ENCODE results near the gene IL6. TPM values are rescaled to one million over a fixed set of nuclear protein-coding genes. Genes with fewer than 3 reads are reported as not detected.
"Not testable (repeated sequence)": the region's sequence is repeated elsewhere in the genome, so short reads cannot be mapped to it uniquely, and the experiment has no call there.

IL6 gene
- 1 to 10 TPM; 3.8 to 4.0 TPM for total RNA-seq

DNA sequence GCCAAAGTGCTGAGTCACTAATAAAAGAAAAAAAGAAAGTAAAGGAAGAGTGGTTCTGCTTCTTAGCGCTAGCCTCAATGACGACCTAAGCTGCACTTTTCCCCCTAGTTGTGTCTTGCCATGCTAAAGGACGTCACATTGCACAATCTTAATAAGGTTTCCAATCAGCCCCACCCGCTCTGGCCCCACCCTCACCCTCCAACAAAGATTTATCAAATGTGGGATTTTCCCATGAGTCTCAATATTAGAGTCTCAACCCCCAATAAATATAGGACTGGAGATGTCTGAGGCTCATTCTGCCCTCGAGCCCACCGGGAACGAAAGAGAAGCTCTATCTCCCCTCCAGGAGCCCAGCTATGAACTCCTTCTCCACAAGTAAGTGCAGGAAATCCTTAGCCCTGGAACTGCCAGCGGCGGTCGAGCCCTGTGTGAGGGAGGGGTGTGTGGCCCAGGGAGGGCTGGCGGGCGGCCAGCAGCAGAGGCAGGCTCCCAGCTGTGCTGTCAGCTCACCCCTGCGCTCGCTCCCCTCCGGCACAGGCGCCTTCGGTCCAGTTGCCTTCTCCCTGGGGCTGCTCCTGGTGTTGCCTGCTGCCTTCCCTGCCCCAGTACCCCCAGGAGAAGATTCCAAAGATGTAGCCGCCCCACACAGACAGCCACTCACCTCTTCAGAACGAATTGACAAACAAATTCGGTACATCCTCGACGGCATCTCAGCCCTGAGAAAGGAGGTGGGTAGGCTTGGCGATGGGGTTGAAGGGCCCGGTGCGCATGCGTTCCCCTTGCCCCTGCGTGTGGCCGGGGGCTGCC, at the start of gene IL6:
Gene IL6, plus strand, starts transcription at position 294 of the 807 bp plus-strand sequence. Its CDS starts 63 bp downstream, at position 357.
- Mint-ChIP-seq H3K27ac (peak within 1 kb of the TSS; percentile 89), H3K4me3 (peak within 1 kb of the TSS; percentile 70), H3K36me3 (ENCODE audit: low read depth) (no peaks in the 10 kb centered on the region), H3K4me1 (ENCODE audit: low read depth) (peaks cover 30% of the 10 kb centered on the region), H3K9me3 (no peaks in the 10 kb centered on the region), H3K27me3 (ENCODE audit: low read depth) (peaks cover 24% of the 10 kb centered on the region)
- intact Hi-C loops (cut with micrococcal nuclease): loop anchor here (1.0 to 2.0 kb wide), 9 partner anchors 29 to 328 kb away; partner anchors contain the start of gene TOMM7
- peak; percentile 47 for DNase-seq
- CTCF ChIA-PET: interaction anchor here (0.6 to 9.7 kb wide), 33 partner anchors 8 to 380 kb away, joined by 3 to 331 read pairs (median 4); no protein-coding TSS in a partner anchor

DNA sequence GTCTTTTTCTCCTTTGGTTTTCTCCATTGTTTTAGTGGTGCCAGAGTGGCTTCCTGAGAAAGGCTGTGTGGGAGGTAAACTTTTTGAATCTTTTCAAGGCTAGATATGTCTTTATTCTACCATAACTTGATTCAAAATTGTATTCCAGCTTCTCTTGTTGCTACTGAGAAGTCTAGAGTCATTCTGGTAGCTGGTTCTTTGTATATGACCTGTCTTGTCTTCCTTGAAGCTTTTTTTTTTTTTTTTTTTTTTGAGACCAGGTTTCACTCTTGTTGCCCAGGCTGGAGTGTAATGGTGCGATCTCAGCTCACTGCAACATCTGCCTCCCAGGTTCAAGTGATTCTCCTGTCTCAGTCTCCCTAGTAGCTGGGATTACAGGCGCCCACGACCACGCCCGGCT, 49.7 kb upstream of the IL6 start:
- CTCF ChIA-PET: interaction anchor here (1.7 kb wide), 1 partner anchor 19 kb away, joined by 5 read pairs; no protein-coding TSS in a partner anchor
- intact Hi-C loops (cut with micrococcal nuclease): loop anchor here (1.0 to 5.0 kb wide), 4 partner anchors 37 to 1324 kb away; partner anchors contain the start of gene HYCC1
- not testable (repeated sequence) for H3K9me3 Mint-ChIP-seq; DNase-seq; H3K4me3 Mint-ChIP-seq; H3K27me3 Mint-ChIP-seq (ENCODE audit: low read depth); H3K36me3 Mint-ChIP-seq (ENCODE audit: low read depth)
- H3K4me1 Mint-ChIP-seq (ENCODE audit: low read depth): peaks cover 82% of the 10 kb centered on the region
- peak overlapping the region; percentile 71 for H3K27ac Mint-ChIP-seq

DNA sequence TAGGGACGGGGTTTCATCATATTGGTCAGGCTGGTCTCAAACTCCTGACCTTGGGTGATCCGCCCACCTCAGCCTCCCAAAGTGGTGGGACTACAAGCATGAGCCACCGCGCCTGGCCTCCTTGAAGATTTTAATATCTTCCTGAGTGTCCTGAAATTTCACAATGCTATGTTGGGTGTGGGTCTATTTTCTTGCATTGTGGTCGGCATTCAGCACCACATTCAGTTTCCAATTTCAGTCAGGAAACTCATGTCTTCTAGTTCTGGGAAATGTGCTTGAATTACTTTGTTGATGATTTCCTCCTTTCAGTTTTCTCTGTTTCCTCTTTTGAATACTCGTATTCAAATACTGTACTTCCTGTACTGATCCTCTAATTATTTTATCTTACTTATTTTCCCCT, 49.3 kb upstream of the IL6 start:
- DNase-seq: peak; percentile 27
- Mint-ChIP-seq H3K27me3 (ENCODE audit: low read depth) (no peaks in the 10 kb centered on the region), H3K9me3 (no peaks in the 10 kb centered on the region), H3K4me1 (ENCODE audit: low read depth) (peaks cover 78% of the 10 kb centered on the region), H3K36me3 (ENCODE audit: low read depth) (no peaks in the 10 kb centered on the region), H3K27ac (peak overlapping the region; percentile 60), H3K4me3 (no peak overlapping the region)
- intact Hi-C loops (cut with micrococcal nuclease): loop anchor here (1.0 to 5.0 kb wide), 4 partner anchors 37 to 1325 kb away; partner anchors contain the start of gene HYCC1
- CTCF ChIA-PET: interaction anchor here (1.7 to 2.3 kb wide), 2 partner anchors 19 to 117 kb away, joined by 5 to 9 read pairs; no protein-coding TSS in a partner anchor

DNA sequence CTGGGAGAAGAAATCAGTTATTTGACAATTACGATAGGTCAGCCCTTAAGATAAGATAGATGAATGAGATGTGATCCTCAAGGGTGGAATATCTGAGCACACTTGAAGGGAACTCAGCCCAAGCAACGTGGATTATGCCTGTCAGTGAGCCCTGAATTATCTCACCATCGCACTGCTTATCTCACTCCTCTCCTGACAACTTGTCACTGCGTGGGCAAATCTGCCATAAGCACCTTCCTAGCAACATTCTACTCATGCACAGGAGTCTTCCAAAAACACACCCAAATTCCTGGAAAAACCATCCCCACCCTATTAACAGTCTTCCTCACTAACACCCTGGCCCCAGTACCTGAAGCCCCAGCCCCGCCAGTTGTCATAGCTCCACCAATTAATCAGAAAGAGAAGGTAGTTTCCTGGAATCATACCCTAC, 46.5 kb upstream of the IL6 start:
- Mint-ChIP-seq H3K4me3 (no peak overlapping the region), H3K4me1 (ENCODE audit: low read depth) (peaks cover 56% of the 10 kb centered on the region), H3K27me3 (ENCODE audit: low read depth) (no peaks in the 10 kb centered on the region), H3K9me3 (no peaks in the 10 kb centered on the region), H3K36me3 (ENCODE audit: low read depth) (no peaks in the 10 kb centered on the region), H3K27ac (no peak overlapping the region)
- CTCF ChIA-PET: interaction anchor here (0.6 kb wide), 1 partner anchor 15 kb away, joined by 3 read pairs; no protein-coding TSS in a partner anchor
- intact Hi-C loops (cut with micrococcal nuclease): no loop called here
- no peak for DNase-seq

DNA sequence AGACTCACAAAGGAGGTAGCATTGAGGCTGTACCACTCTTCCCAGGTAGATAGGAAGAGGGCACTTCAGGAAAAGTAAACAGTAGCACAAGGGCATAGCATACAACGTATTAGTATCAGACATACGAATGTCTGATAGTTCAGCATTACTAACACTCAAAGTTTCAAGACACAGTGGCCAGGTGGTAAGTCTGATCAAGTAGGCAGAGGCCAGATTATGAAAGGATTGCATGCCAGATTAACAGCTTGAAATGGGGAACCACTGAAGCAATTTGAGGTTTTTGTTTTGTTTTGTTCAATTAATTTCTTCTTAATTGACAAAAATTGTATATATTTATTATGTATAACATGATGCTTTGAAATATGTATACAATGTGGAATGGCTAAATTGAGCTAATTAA, 45.7 kb upstream of the IL6 start:
- DNase-seq: no peak
- Mint-ChIP-seq H3K4me1 (ENCODE audit: low read depth) (peaks cover 48% of the 10 kb centered on the region), H3K36me3 (ENCODE audit: low read depth) (no peaks in the 10 kb centered on the region), H3K27me3 (ENCODE audit: low read depth) (no peaks in the 10 kb centered on the region), H3K9me3 (no peaks in the 10 kb centered on the region), H3K4me3 (no peak overlapping the region), H3K27ac (no peak overlapping the region)
- CTCF ChIA-PET: interaction anchor here (0.6 kb wide), 1 partner anchor 14 kb away, joined by 3 read pairs; no protein-coding TSS in a partner anchor
- intact Hi-C loops (cut with micrococcal nuclease): no loop called here

DNA sequence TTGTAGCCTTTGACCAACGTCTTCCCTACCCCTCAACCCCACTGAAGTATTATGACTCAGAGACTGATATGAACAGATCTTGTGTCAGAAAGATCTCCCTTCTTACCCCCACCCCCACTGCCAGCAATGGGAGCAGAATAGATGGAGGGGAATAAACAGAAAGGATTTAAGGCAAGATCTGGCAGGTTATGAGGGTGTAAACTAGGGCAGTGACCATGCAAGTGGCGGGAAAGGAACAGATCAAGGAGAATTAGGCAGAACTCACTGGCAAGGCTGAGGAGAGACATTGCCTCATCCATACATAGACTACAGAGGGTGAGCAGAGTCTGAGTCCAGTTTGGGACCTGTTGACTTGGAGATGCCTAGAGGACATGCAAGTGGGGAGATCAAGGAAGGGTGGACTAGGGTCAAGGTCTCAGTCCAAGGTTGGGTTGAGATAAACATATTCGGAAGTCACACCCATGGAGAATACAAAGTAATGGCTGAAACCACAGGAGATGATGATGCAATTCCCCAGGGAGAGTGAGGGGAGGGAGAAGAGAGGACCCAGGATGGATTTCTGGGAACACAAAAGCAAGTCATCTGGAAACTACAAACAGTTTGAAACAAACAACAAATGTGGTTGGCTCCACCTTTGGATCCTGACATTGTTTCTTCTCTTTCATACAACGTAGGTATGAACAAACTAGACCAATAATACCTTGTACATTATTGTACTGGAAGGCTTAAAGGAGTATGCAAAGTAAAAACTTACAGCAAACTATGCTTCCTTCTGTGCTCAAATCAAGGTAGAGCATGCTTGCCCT, 44.9 kb upstream of the IL6 start:
- Mint-ChIP-seq H3K4me3 (no peak overlapping the region), H3K4me1 (ENCODE audit: low read depth) (peaks cover 40% of the 10 kb centered on the region), H3K27me3 (ENCODE audit: low read depth) (no peaks in the 10 kb centered on the region), H3K36me3 (ENCODE audit: low read depth) (no peaks in the 10 kb centered on the region), H3K9me3 (no peaks in the 10 kb centered on the region), H3K27ac (no peak overlapping the region)
- intact Hi-C loops (cut with micrococcal nuclease): no loop called here
- no peak for DNase-seq
- CTCF ChIA-PET: interaction anchor here (1.5 kb wide), 1 partner anchor 13 kb away, joined by 3 read pairs; no protein-coding TSS in a partner anchor

DNA sequence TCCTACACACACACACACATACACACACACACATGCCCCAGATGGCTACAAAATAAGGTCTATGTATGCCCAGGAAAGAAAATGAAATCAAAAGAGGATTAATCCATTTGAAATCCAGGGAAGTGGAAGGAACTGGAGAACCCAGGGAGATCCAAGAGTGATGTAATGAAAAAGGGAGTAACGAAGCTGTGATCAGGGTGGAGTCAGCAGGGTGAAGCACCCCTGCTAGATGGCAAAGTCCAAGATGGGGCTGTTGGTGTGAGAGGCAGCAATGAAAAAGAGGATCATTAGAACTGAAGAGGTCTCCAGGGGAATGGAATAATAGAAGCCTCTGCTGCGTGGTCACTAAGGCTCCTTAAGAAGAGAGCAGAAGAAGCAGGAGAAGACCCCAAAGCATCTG, 43.6 kb upstream of the IL6 start:
- Mint-ChIP-seq H3K36me3 (ENCODE audit: low read depth) (no peaks in the 10 kb centered on the region), H3K27ac (no peak overlapping the region), H3K9me3 (no peaks in the 10 kb centered on the region), H3K4me3 (no peak overlapping the region), H3K4me1 (ENCODE audit: low read depth) (peaks cover 28% of the 10 kb centered on the region), H3K27me3 (ENCODE audit: low read depth) (no peaks in the 10 kb centered on the region)
- no peak for DNase-seq
- intact Hi-C loops (cut with micrococcal nuclease): no loop called here
- CTCF ChIA-PET: interaction anchor here (1.5 kb wide), 1 partner anchor 12 kb away, joined by 3 read pairs; no protein-coding TSS in a partner anchor

DNA sequence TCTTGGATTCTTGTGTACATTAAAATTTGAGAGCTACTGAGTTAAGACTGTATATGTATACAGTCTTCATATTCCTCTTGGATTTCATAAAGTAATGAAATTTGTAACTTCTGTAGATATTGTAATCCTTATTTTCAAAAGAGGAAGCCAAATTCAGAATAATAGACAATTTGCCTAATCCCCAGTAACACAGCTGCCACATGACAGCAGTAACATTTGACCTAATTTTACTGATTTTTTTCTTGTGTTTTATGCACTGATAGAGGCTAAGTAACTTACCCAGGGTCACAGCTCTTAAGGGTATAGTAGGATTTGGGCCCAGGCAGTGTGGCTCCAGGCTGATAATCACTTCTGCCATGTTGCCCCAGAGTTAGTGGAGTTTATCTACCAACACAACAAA, 40.4 kb upstream of the IL6 start:
- peaks cover 3% of the 10 kb centered on the region for H3K27me3 Mint-ChIP-seq (ENCODE audit: low read depth)
- H3K4me1 Mint-ChIP-seq (ENCODE audit: low read depth): peaks cover 11% of the 10 kb centered on the region
- H3K9me3 Mint-ChIP-seq: no peaks in the 10 kb centered on the region
- CTCF ChIA-PET: interaction anchor here (1.4 kb wide), 1 partner anchor 96 kb away, joined by 3 read pairs; no protein-coding TSS in a partner anchor
- DNase-seq: no peak
- no peak overlapping the region for H3K27ac Mint-ChIP-seq
- no peaks in the 10 kb centered on the region for H3K36me3 Mint-ChIP-seq (ENCODE audit: low read depth)
- intact Hi-C loops (cut with micrococcal nuclease): no loop called here
- no peak overlapping the region for H3K4me3 Mint-ChIP-seq

DNA sequence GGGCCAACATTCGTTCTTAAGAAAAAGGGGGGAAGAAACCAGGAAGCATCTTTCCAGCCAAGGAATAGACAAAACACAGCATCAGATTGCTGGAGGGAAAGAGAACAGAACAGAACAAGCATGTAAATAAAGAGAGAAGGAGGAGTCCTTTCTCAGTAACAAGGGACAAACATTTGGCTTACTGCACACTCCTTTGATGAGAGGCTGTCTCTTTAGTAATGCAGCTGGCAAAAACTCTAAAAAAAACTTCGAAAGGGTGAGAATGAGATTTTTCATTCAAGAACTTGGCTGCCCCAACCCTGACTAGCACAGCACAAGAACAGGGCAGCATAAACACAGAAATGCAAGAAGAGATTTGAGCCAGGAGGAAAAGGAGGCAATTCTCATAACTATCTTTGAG, 38.9 kb upstream of the IL6 start:
- no peak for DNase-seq
- CTCF ChIA-PET: no interaction called here
- peaks cover 6% of the 10 kb centered on the region for H3K4me1 Mint-ChIP-seq (ENCODE audit: low read depth)
- H3K36me3 Mint-ChIP-seq (ENCODE audit: low read depth): no peaks in the 10 kb centered on the region
- intact Hi-C loops (cut with micrococcal nuclease): no loop called here
- no peak overlapping the region for H3K4me3 Mint-ChIP-seq
- H3K9me3 Mint-ChIP-seq: no peaks in the 10 kb centered on the region
- peaks cover 3% of the 10 kb centered on the region for H3K27me3 Mint-ChIP-seq (ENCODE audit: low read depth)
- no peak overlapping the region for H3K27ac Mint-ChIP-seq

DNA sequence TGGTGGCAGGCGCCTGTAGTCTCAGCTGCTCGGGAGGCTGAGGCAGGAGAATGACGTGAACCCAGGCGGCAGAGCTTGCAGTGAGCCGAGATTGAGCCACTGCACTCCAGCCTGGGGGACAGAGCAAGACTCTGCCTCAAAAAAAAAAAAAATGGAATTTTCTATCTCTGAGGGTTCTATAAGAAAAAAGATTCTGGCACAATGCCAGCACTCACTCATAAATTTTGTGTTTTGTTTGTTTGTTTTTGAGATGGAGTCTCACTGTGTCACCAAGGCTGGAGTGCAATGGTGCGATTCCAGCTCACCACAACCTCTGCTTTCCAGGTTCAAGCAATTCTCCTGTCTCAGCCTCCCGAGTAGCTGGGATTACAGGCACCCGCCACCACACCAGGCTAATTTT, 38.1 kb upstream of the IL6 start:
- H3K36me3 Mint-ChIP-seq (ENCODE audit: low read depth); intact Hi-C loops (cut with micrococcal nuclease): not testable (repeated sequence)

DNA sequence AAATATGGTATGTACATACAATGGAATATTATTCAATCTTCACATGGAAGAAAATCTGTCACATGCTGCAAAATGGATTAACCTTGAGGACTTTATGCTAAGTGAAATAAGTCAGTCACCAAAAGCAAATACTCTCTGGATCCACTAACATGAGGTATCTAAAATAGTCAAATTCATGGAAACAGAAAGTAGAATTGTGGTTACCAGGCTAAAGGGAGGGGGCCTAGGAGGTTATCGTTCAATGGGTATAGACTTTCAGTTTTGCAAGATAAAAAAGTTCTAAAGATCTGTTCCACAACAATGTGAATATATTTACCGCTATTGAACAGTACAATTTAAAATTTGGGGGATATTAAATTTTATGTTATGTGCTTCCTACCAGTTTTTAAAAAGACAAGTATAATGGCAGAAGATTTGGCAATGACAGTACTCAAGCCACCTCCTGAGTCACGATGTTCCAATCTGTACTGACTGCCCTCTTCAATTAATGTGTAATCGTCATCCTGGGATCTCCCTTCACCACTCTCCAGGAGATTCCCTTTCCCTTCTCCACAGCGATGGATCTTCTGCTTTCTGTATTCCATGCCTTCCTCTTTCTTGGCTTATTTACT, 32.3 kb upstream of the IL6 start:
- DNase-seq: no peak
- Mint-ChIP-seq H3K27ac (no peak overlapping the region), H3K4me3 (no peak overlapping the region), H3K9me3 (no peaks in the 10 kb centered on the region), H3K27me3 (ENCODE audit: low read depth) (peaks cover 3% of the 10 kb centered on the region), H3K36me3 (ENCODE audit: low read depth) (no peaks in the 10 kb centered on the region), H3K4me1 (ENCODE audit: low read depth) (peaks cover 59% of the 10 kb centered on the region)
- intact Hi-C loops (cut with micrococcal nuclease): loop anchor here (5.0 kb wide), 1 partner anchor 318 kb away; the partner anchor contains the start of gene HYCC1
- CTCF ChIA-PET: interaction anchor here (0.9 to 7.2 kb wide), 3 partner anchors 12 to 108 kb away, joined by 3 to 56 read pairs (median 3); partner anchors contain the start of gene IL6

More for the DNA sequence above, 38.1 kb upstream of the IL6 start:
- peaks cover 11% of the 10 kb centered on the region for H3K4me1 Mint-ChIP-seq (ENCODE audit: low read depth)
- CTCF ChIA-PET: interaction anchor here (0.7 kb wide), 1 partner anchor 22 kb away, joined by 3 read pairs; no protein-coding TSS in a partner anchor
- H3K27ac Mint-ChIP-seq; H3K4me3 Mint-ChIP-seq; H3K27me3 Mint-ChIP-seq (ENCODE audit: low read depth); H3K9me3 Mint-ChIP-seq; DNase-seq: not testable (repeated sequence)

Data from activated naive CD4-positive, alpha-beta T cell treated with anti-CD3 and anti-CD28 coated beads for 36 hours (primary cell).